IPS-18c (cell line): ENCODE data around the gene TFDP1.

ENCODE experiments used
- H3K4me3 ChIP-seq: 2 replicates; pipeline ENCODE4 v1.7.0; 2013; ENCODE audit warnings: low read depth, mild to moderate bottlenecking, low read length, moderate library complexity; ENCODE audit not compliant: insufficient read depth
- H3K9me3 ChIP-seq: one replicate; pipeline ENCODE4 v1.6.1; 2013; ENCODE audit warnings: mild to moderate bottlenecking, low read length, moderate library complexity; ENCODE audit not compliant: control insufficient read depth, insufficient read depth

Gene TFDP1

DNA sequence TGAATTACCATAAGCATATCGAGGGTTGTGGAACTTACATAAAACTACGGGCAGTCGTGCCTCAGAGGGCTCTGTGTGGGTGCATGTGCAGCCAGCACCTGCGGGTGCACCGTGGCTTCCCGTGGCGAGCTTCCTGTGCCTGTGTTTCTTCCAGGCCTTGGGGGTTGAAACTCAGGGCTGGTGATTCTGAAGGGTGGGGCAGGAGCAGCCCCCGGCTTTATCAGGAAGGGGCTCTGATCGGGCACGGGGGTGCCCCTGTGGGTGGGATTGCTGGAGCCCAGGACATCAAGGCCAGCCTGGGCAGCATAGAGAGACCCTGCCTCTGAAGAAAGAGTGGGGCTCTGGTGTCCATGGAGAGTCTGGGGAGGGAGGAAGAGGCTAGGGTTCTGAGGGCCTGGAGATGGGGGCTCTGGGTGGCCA is 62.4 kb downstream of the TFDP1 start:
- Histone ChIP-seq H3K4me3 (no peak overlapping the region), H3K9me3 (peaks cover 5% of the 10 kb centered on the region)

DNA sequence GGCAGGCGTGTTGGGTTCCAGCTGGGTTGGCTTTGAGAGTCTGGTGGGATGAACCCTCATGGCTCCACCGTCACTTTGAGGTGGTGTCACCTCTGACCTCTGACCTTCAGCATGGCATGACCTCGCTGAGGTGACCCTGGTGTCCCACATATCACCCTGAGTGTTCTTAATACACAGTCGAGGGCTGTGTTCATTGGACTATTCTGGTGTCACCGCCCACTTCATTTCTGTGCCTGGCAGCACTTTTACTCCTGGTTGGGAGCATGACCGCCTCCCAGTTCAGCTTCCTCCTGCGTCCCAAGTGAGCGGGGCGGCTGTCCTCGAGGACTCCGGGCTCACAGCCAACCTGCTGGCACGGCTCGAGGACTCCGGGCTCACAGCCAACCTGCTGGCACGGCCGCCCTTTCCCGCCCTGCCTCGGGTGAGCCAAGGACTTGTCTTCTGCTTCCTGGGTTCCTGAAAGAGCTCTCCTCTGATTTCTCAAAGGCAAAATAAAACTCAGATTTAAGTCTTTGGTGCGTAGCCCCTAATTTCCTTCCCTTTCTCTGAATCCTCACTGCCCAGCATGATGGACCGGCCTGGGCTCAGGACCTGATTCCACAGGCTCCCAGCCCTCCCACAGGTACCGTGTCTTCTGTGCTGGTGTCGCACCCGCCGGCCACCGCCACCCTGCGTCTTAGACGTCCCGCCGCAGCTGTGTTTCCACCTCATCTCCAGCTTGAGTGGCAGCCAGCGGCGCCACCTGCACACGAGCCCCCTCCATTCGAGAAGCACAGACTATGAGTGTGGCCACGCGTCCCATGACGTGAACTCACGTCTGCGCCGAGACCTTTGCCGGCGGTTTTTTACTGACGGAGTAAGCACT is 63.0 kb downstream of the TFDP1 start:
- Histone ChIP-seq H3K4me3 (no peak overlapping the region), H3K9me3 (peaks cover 5% of the 10 kb centered on the region)

DNA sequence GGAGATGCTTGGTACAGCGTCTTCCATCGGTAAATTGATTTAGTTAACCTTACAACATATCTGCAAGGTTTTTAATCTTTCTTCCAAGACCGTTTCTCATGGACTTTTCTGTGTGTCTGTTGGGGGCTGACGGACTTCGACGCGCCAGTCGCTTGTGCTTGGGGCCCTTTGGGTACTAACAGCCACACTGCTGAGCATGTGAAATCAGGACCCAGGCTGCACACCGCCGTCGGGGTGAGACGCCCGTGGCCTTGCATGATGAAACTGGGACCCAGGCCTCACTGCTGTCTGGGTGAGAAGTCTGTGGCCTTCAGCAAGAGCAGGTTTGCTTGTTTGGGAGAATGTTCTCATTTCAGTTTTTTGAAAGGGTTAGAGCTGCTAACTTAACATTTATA is 63.7 kb downstream of the TFDP1 start:
- Histone ChIP-seq H3K4me3 (no peak overlapping the region), H3K9me3 (peaks cover 5% of the 10 kb centered on the region)

DNA sequence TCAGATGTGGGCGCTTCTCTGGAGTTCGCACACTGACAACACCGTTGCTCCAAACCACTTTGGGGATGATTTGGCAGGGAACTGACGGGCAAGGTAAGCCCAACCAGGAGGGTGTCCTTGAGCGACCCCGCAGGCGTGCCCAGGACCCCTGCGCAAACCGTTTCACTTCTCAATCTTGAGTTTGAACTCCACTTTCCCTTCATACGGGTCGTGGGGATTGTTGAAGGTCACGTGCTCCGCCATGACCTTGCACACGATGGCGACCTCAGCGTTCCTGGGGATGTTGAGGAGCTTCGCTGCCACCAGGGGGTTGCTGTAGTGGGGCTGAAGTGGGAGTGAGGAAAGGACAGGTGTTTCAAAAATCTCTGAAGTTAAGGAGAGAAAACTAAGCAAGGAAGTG is 64.7 kb downstream of the TFDP1 start:
- Histone ChIP-seq H3K9me3 (peaks cover 5% of the 10 kb centered on the region), H3K4me3 (no peak overlapping the region)

DNA sequence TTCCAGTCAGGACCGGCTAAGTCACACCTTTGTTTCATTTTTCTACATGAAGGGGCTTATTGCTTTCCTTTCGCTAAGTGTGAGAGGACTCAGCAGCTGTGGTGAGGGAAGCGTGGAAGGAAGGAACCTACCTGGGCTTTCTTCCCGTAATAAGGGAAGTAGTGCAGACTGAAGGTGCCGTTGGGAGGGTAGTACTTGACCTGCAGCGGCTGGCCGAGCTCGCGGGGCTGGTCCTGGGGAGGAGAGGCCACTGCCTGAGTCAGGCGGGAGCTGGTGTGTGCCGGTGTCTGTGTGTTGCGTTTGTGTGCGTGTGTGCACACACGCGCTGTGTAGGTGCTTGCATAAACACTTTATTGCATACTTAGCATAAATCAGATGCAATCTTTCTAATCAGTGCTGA is 65.7 kb downstream of the TFDP1 start:
- Histone ChIP-seq H3K4me3 (no peak overlapping the region), H3K9me3 (peaks cover 5% of the 10 kb centered on the region)

DNA sequence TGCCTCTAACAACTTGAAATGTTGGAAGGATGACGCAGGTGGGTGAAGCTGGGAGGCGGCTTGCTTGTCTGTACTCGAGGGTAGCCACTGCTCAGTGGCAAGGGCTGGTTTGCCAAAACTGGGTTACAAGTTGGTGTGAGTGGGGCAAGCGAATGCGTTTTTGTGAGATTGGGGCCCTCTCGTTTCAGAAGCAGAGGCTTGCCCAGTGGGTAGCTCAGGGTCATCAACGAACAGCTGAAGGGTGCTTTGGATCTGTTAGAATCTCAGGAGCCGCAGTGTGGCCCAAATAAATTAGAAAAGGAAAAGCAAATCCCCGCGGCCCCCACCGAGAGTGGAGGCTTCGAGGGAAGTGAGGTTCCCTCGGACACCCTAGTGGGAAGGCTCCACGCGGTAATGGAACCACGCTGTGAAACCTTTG is 66.2 kb downstream of the TFDP1 start:
- Histone ChIP-seq H3K4me3 (no peak overlapping the region), H3K9me3 (peaks cover 5% of the 10 kb centered on the region)

DNA sequence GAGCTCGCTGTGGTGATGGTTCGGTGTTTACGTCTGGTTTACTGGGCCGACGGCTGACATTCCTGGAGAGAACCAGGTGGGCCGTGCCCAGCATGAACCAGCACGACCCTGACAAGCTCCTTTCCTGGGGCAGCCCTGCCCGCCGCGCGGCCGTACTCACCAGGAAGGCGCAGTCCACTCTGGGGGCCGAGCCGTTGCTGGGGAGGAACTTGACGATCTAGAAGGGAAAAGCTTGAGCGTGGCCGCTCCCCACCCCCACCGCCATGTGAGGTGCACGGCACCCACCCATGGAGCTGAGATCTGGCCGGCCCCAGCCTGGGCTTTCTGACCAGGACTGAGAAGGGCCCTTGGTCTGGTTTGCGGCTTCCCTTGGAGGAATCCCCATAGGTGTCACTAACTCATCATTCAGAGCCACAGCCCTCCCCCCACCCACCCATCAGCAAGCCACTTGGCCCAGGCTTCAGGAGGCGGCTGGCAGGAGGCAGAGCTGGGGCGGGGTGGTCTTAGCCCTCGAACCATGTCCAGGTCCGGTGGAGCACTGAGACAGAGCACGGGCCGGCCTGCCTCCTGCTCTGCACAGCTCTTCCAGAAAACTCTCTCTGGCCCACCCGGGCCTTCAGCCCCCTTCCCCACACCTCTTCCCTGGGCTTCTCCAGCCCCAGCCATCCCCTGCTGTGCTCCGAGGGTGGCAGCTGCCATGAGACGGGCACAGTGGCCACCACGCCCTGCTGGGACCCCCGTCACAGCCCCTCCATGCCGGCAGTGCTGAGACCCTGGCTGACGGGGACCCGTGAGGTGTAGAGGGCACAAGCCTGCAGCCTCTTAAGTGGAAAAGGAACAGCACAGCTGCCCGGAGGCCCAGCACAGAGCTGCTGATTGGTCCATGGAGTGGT is 67.2 kb downstream of the TFDP1 start:
- H3K9me3 ChIP-seq = no peaks in the 10 kb centered on the region
- H3K4me3 ChIP-seq = no peak overlapping the region

DNA sequence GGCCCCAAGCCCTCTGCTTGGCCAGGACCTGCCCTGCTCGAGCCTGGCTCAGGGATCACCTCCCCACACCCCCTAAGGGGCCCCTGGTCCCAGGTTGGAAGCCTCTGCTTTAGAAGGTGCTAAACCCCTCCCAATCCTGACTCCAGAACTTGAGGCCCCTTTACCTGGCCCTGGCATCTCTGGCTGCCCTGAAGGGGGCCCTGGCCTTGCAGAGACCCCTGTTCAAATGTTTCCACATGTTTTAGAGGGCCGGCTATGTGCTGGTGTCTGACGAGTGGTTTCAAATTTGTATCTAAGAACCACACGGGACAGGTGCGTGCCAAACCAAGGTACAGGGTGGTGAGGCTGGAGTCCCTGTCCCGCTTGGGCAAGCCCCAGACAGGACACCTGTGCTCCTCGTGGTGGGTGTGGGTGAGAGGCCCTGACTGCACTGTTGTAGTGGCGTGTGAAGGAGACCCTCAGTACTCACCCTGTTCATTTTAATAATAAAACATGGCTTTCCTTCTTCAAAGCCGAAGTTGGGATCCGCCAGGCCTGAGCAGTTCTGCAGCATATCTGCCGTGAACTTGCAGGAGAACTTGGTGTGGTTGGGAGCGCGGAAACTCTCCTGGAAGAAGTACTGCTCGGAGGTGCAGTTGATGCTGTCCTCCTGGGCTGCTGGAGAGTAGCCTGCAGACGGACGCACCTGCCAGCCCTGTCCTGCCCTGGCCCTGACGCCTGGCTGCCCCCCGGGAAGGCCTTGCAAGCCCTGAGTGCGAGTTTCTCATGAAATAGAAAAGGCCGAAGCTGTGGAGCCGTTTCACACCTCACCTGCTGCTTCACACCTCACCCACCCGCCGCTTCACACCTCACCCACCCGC is 68.1 kb downstream of the TFDP1 start:
- no peaks in the 10 kb centered on the region for H3K9me3 ChIP-seq

DNA sequence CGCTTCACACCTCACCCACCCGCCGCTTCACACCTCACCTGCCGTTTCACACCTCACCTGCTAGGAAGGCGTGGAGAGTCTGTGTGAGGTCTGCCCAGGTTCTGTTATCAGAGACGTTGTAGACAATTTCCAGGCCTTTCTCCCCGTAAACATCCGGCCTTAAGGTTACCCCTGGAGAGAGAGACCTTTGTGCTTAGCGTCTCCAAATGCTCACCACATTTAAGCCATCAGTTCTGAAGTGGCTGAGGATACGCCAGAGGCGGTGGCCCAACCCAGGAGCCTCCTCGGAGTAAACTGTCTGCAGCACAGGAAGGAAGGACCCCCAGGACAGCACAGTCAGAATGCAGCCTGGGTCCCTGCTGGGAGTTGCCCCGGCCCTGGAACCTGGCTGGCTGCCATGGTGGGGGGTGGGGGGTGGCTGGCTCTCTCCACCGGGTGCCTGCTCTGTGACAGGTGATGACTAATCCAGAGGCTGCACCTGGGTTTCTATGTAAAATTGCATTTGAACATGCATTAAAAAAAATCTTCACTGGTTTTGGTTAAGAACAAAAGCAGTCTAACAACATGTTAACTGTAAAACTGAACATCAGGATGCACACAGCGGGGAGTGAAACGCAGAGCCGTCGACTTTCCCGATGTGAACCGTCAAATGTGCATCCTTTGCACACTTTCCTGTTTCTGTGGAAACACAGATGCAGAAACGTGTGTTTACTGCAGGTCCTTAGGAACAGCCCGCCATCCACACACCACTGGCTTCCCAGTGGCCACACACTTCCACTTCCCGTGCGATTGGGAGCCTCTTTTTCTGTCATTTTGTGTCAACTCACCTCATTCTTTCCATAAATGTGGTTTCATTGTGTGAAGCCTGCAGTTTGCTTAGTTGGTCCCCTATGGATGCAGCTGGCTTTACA is 69.0 kb downstream of the TFDP1 start:
- H3K9me3 ChIP-seq = no peaks in the 10 kb centered on the region
- no peak overlapping the region for H3K4me3 ChIP-seq

More for the DNA sequence above, 68.1 kb downstream of the TFDP1 start:
- H3K4me3 ChIP-seq = no peak overlapping the region

DNA sequence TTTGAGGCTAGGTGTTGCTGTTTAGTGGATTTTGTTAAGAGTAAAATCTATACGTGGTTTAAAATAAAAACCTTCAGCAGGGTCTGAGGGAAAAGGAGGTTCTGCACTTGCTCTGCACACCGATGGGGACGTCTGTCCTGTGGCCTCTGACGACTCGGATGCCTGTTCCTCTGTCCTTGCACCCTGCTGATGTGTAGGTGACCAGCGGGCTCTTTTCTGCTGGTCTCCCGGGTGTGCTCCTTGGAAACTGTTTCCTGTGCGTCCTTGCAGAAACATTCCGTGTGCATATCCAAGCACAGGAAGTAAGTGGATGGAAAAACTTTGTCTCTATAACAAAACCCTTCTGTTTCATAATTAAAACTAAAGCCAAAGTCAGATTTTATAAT is 69.6 kb downstream of the TFDP1 start:
- no peak overlapping the region for H3K4me3 ChIP-seq

DNA sequence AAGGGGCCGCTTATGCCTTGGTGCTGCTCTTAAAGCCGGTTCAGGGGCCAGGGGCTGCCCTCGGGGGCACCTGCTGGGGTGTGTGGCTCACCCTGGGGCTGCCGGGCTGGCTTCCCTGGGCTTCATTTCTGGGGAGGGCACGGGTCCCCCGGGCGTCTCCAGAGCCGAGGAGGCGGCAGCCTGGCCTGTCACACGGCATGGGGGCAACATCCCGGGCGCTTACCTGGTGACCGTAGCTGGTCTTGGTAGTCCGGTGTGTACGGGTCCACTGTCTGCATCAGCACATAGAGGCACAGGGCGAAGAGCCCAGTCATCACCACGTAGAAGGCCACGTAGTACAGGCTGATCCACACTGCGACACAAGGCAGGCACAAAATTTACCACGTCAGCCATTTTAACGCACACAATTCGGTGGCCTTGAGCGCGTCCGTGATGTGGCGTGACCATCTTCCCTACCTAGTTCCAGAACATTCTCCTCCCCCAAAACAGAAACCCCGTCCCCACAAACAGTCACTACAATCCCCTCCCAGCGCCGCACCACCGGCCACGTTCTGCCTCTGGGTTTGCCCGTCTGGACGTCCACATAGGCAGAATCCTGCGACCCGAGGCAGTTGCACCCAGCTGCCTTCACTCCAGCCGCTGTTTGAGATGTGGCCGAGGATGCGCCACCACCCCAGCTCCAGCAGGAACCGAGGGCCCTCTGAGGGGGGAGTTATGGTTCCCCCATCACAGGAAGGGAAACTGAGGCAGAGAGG is 70.2 kb downstream of the TFDP1 start:
- no peak overlapping the region for H3K4me3 ChIP-seq
- H3K9me3 ChIP-seq = no peaks in the 10 kb centered on the region

More for the DNA sequence above, 69.6 kb downstream of the TFDP1 start:
- H3K9me3 ChIP-seq = no peaks in the 10 kb centered on the region

DNA sequence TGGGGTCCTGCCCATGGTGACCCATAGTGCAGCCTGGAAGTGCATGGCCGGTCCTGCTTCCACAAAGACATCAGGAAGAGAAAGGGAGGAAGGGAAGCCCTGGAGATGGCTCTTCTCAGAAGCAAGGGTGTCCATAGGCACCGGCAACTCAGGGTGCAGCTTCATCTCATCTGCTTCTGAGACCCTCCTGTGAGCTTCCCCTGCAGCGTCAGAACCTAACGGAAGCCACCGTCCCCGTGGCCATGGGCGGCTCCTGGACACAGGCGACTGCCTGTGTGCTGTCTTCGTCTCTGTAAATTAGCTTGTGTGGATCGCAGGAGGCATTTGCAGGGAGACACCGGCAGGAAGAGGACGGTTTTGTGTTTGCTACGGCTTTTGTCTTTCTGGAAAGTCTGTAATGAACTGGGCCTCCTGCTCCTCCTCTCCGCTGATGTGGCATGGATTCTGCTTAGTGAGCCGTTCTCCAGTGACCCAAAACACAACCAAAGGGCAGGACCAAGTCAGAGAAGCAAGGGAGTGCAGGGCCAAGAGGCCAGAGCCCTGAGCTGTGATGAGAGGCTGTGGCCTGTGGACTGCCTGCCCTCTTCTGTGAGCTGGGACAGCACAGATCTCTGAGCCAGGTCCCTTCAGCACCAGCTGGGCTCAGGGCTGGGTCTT is 70.9 kb downstream of the TFDP1 start:
- Histone ChIP-seq H3K9me3 (no peaks in the 10 kb centered on the region), H3K4me3 (no peak overlapping the region)

DNA sequence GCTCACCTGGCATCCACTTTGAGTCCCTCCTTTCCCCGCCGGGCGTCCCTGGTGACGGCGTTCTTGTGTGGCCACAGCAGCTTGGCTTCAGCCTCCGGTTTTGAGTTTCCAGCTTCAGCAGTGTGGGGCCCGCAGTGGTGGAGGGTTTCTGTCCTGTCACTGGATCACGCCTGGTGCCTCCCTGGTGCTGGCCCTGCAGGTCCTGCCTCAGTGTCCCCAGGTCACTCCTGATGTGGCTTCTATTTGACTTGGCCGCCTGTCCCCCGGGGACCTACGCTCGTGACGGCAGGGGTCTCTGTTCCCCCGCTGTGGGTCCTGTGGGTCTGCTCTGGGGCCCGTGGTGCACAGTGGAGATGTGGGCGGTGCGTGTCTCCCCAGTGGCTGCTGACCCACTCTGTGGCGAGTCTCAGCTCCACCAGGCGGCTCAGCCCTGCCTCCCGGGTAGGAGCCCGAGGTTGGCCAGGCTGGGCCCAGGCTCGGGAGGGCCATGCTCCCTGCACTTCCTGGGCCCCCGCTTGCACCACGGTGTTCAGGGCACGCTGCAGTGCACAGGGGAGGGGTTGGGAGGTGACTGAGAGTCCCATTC is 71.5 kb downstream of the TFDP1 start:
- H3K9me3 ChIP-seq = no peaks in the 10 kb centered on the region
- H3K4me3 ChIP-seq = no peak overlapping the region

DNA sequence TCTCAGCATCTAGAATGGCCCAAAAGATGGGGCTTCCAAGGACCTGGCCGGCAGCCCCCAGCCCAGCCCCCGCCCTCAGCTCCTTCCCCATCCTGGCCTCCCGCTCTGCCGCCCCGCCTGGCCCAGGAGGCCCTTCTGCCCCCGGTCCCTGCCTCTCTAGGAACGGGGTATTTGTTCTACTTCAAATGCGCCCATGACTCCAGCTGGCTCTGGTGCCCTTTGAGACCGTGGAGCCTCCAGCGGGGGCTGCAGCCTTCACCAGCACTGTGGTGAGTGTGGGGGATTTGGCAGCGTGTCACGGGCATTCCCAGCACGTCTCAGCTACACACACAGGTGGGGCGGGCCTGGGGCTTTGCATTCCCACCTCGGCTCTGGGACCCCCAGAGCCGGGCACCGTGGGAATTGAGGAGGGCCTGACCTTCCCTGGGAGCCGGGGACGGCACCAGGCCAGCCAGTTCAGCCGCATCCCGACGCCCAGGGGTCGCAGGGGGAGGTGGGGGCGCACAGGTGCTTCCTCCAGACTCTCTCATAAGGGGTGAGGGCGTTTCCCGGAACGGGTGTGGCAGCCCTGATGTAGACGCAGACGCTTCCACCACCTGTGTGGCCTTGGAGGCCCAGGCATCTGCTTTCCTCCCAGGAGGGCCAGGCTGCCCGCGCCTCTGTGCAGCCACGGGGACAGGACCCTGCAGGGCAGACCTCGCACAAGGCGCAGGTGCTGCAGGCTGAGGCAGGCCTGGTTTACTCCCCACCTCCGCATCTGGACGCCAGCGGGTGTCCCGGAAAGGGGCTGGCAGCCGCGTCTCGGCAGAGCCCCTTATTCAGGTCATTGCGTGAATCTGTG is 72.5 kb downstream of the TFDP1 start:
- Histone ChIP-seq H3K4me3 (no peak overlapping the region), H3K9me3 (no peaks in the 10 kb centered on the region)
